ENCODE data around the gene POLL. TPM values are rescaled to one million over a fixed set of nuclear protein-coding genes. Genes with fewer than 3 reads are reported as not detected.

POLL gene
- total RNA-seq, 5 donors from 2014 or later (not counting 1 experiment from before 2014, with no cell fraction given), result 27.1 to 52.6 (median 43.4) TPM

Other genes starting within 250 kb of the POLL start
- gene BTRC, start 234.1 kb downstream of the POLL start, total RNA-seq, result 10 to 100 TPM; 15.7 to 23.2 (median 17.3) TPM
- 1 to 10 TPM in 2 of 5 donors, under 1 TPM in 2, not detected in 1; 0.35 to 1.2 (median 0.97) TPM for gene DPCD, start 64 bp upstream of the POLL start, total RNA-seq
- gene FBXW4, start 106.9 kb upstream of the POLL start, total RNA-seq, result 10 to 100 TPM; 83.7 to 90.4 (median 86.9) TPM
- gene FGF8, start 187.9 kb upstream of the POLL start, total RNA-seq, result not detected
- 10 to 100 TPM; 13.1 to 29.7 (median 26.0) TPM for gene NPM3, start 195.2 kb upstream of the POLL start, total RNA-seq
- 100 to 1,000 TPM; 232 to 364 (median 244) TPM for gene OGA, start 230.2 kb upstream of the POLL start, total RNA-seq

Data from T-cell (primary cell).